ENCODE measurements around the gene GZF1.

GZF1 gene

GRCh38 chr20:23407781-23408464 lies 45.9 kb downstream of the GZF1 start:
- DNase-seq (ENCODE audit: insufficient read length, low spot score) (no peak), FAIRE-seq (no peak)
- TF ChIP-seq CTCF (IDR thresholded peaks at IDR 0.05; ENCODE audit: insufficient read depth, missing control alignments), result no peak

- DNase-seq (ENCODE audit: insufficient read length, low spot score) (no peak), FAIRE-seq (no peak)
- no peak for TF ChIP-seq CTCF (IDR thresholded peaks at IDR 0.05; ENCODE audit: insufficient read depth, missing control alignments)
These were observed 47.0 kb downstream of the GZF1 start for GRCh38 chr20:23408957-23409356.

GRCh38 chr20:23409800-23410199 lies 47.8 kb downstream of the GZF1 start:
- TF ChIP-seq CTCF (IDR thresholded peaks at IDR 0.05; ENCODE audit: insufficient read depth, missing control alignments), result no peak
- no peak for FAIRE-seq

GRCh38 chr20:23410916-23411695 lies 49.1 kb downstream of the GZF1 start:
- TF ChIP-seq CTCF (IDR thresholded peaks at IDR 0.05; ENCODE audit: insufficient read depth, missing control alignments), result no peak
- DNase-seq (ENCODE audit: insufficient read length, low spot score) (no peak), FAIRE-seq (no peak)

More at GRCh38 chr20:23409800-23410199, 47.8 kb downstream of the GZF1 start:
- DNase-seq (ENCODE audit: insufficient read length, low spot score), result no peak

GRCh38 chr20:23412026-23412425 lies 50.0 kb downstream of the GZF1 start:
- DNase-seq (ENCODE audit: insufficient read length, low spot score) (no peak), FAIRE-seq (no peak)
- no peak for TF ChIP-seq CTCF (IDR thresholded peaks at IDR 0.05; ENCODE audit: insufficient read depth, missing control alignments)

- FAIRE-seq (no peak), DNase-seq (ENCODE audit: insufficient read length, low spot score) (no peak)
- TF ChIP-seq CTCF (IDR thresholded peaks at IDR 0.05; ENCODE audit: insufficient read depth, missing control alignments), result no peak
These were observed 52.0 kb downstream of the GZF1 start for GRCh38 chr20:23413862-23414422.

Measured in D721Med (cell line).